ENCODE data around the gene SPRING1.

GRCh38 chr12:116695464-116695725, 42.5 kb downstream of the SPRING1 start:
- TF ChIP-seq CTCF (IDR thresholded peaks at IDR 0.05), result no peak
- no peak for TF ChIP-seq POLR2A (IDR thresholded peaks at IDR 0.05)
- TF ChIP-seq EP300 (IDR thresholded peaks at IDR 0.05; ENCODE audit: low read depth), result no peak
- no peak for TF ChIP-seq POLR2AphosphoS5 (IDR thresholded peaks at IDR 0.05)

Data from transverse colon (tissue), 4 donors.